ENCODE measurements around the gene ERN2.

Gene ERN2

GRCh38 chr16:23702951-23703350, 10.1 kb downstream of the ERN2 start:
- H3K4me3 ChIP-seq (ENCODE audit: low read length): no peak overlapping the region
- no peak for TF ChIP-seq CTCF (conservative IDR thresholded peaks at IDR 0.05; ENCODE audit: low read length)
- DNase-seq (ENCODE audit: low read depth): no peak

GRCh38 chr16:23701045-23701444, 12.0 kb downstream of the ERN2 start:
- DNase-seq (ENCODE audit: low read depth): no peak
- H3K4me3 ChIP-seq (ENCODE audit: low read length): no peak overlapping the region
- TF ChIP-seq CTCF (conservative IDR thresholded peaks at IDR 0.05; ENCODE audit: low read length): no peak

GRCh38 chr16:23700509-23700908, 12.5 kb downstream of the ERN2 start:
- DNase-seq (ENCODE audit: low read depth): no peak
- no peak overlapping the region for H3K4me3 ChIP-seq (ENCODE audit: low read length)
- no peak for TF ChIP-seq CTCF (conservative IDR thresholded peaks at IDR 0.05; ENCODE audit: low read length)

DNA sequence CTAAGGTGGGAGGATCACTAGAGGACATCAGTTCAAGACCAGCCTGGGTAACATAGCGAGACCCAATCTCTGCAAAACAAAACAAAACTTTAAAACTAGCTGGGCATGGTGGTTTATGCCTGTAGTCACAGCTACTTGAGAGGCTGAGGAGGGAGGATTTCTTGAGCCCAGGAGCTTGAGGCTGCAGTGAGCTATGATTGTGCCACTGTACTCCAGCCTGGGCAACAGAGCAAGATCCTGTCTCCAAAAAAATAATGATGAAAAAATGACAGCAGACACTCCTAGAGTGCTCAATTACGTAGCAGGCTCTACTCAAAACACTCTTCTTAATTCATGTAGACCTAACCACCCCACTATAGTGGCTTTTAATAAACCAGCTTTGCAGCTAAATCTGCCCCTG, 12.9 kb downstream of the ERN2 start:
- H3K4me3 ChIP-seq (ENCODE audit: low read length): no peak overlapping the region
- no peak for DNase-seq (ENCODE audit: low read depth)
- TF ChIP-seq CTCF (conservative IDR thresholded peaks at IDR 0.05; ENCODE audit: low read length): no peak

GRCh38 chr16:23699100-23699499, 13.9 kb downstream of the ERN2 start:
- no peak for DNase-seq (ENCODE audit: low read depth)
- no peak overlapping the region for H3K4me3 ChIP-seq (ENCODE audit: low read length)
- no peak for TF ChIP-seq CTCF (conservative IDR thresholded peaks at IDR 0.05; ENCODE audit: low read length)

DNA sequence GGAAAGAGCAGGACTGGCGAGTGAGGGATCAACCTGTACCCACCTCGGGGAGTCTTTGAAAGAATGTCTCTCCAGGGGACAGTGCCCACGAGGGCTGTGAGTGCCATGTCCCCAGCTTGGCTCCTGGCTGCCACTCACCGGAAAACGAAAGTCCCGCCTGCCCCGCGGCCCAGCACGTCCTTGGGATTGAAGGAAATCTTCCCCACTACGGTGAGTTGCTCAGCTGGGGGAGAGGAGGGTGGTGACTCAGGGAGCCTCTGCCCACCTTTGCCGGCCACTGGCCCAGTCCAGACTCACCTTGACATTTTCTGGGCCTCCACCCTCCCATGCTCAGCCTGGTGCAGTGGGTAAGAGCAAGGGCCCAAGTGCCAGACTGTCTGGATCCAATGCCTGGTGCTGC, 17.3 kb downstream of the ERN2 start:
- TF ChIP-seq CTCF (conservative IDR thresholded peaks at IDR 0.05; ENCODE audit: low read length): no peak
- no peak for DNase-seq (ENCODE audit: low read depth)
- no peak overlapping the region for H3K4me3 ChIP-seq (ENCODE audit: low read length)

DNA sequence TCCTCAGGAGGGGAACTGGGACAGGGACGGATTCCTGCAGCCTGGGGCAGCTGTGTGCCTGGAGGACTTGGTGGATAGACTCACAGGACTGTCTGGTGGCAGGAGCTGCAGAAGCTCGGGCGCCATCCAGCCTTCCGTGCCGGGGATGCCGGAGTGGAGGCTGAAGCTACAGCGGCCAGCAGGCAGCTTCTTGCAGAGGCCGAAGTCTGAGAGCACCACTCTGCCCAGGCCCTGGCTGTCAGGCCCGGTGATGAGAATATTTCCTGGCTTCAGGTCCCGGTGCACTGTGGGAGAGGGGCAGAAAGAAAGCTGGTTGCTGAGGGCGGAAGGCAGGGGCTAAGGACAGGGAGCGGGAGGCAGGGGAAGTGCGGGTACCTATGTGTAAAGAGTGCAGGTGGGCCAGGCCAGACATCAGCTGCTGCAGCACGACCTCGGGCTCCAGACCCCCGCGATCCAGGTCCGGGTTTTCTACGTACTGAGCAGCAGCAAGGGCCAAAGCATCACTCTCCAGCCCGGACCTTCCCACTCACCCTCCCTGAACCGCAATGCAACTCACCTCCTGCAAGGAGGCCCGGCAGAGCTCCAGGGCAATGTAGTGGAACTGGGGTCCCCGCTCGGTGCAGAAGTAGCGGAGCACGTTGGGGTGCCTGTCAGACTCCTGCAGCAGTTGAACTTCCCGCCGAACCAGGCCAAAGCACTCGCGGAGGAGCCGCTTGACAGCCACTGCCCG, 18.2 kb downstream of the ERN2 start:
- TF ChIP-seq CTCF (conservative IDR thresholded peaks at IDR 0.05; ENCODE audit: low read length): no peak
- peak; percentile 26 for DNase-seq (ENCODE audit: low read depth)
- peak overlapping the region; percentile 24 for H3K4me3 ChIP-seq (ENCODE audit: low read length)
